Loucy (cell line): Measurements from ENCODE around the gene RAD21L1.

Experiments used
- CTCF ChIP-seq: fragments of 200-600 bp; sonication (generic); conservative IDR thresholded peaks from 2 replicates; pipeline ENCODE4 v1.5.1; 2014; ENCODE audit warnings: mild to moderate bottlenecking, antibody characterized with exemption, low read length
- EZH2phosphoT487 ChIP-seq: fragments of 200-600 bp; IDR thresholded peaks from 2 replicates; pipeline ENCODE4 v1.6.1; 2018; ENCODE audit warnings: antibody characterized with exemption, mild to moderate bottlenecking, moderate library complexity, borderline replicate concordance

GRCh38 chr20:1301031-1301529, 75.2 kb downstream of the RAD21L1 start:
- TF ChIP-seq CTCF: no peak
- TF ChIP-seq EZH2phosphoT487: no peak
